HUES64 (cell line): ENCODE measurements around the gene EGFL7.

Experiments
- H3K27ac ChIP-seq: 2 replicates; pipeline ENCODE4 v1.7.0; 2013; ENCODE audit warnings: low read depth, low read length, inconsistent platforms
- H3K27me3 ChIP-seq: 2 replicates; pipeline ENCODE4 v1.6.1; 2013; ENCODE audit warnings: mild to moderate bottlenecking, low read length; ENCODE audit not compliant: insufficient read depth
- H3K36me3 ChIP-seq: 2 replicates; pipeline ENCODE4 v1.6.1; 2013; ENCODE audit warnings: mild to moderate bottlenecking, low read length; ENCODE audit not compliant: insufficient read depth
- H3K4me1 ChIP-seq: 2 replicates; pipeline ENCODE4 v1.6.1; 2013; ENCODE audit warnings: mild to moderate bottlenecking, low read length, moderate library complexity; ENCODE audit not compliant: insufficient read depth
- H3K4me3 ChIP-seq: 2 replicates; pipeline ENCODE4 v1.5.1; 2013; ENCODE audit warnings: mild to moderate bottlenecking, low read length, moderate library complexity
- H3K9ac ChIP-seq: 2 replicates; pipeline ENCODE4 v1.6.1; 2013; ENCODE audit warnings: mild to moderate bottlenecking, low read depth, low read length
- H3K9me3 ChIP-seq: 2 replicates; pipeline ENCODE4 v1.6.1; 2013; ENCODE audit warnings: low read depth, low read length; ENCODE audit not compliant: insufficient read depth
- WGBS: fragments of 150-250, 120-280 bp; methylation state at CpG from one replicate; pipeline ENCODE4 v1.1.7; 2013; ENCODE audit warnings: missing lambda C conversion rate; 5-methylcytosine and 5-hydroxymethylcytosine counted together

The EGFL7 gene

DNA sequence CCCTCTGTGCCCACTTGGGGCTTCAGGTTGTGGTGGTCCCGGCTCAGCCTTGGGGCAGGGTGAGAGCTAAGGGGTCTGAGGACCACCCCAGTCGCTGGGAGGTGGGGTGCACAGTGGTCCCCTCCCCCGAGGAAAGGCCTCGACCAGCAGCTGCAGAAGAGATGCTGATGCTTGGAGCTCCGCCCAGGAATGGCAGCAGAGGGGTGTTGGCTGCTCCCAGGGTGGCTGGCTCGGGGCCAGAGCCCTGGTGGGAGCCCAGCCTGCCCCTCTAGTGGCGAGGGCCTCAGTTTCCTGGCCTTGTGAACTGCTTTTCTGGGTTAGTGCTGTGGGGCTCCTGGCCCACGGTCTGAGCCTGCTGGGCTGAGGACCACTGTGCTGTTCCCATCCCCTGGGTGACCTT lies 50.8 kb downstream of the EGFL7 start:
- Histone ChIP-seq H3K27ac (no peak overlapping the region), H3K9ac (peak overlapping the region; percentile 81), H3K27me3 (peaks cover 12% of the 10 kb centered on the region), H3K9me3 (no peaks in the 10 kb centered on the region), H3K4me1 (peaks cover 6% of the 10 kb centered on the region; the same call in 1 of the 2 replicates), H3K36me3 (no peaks in the 10 kb centered on the region), H3K4me3 (peak overlapping the region; percentile 76)
- WGBS = 77% methylated on average over 8 of the region's 8 CpGs

DNA sequence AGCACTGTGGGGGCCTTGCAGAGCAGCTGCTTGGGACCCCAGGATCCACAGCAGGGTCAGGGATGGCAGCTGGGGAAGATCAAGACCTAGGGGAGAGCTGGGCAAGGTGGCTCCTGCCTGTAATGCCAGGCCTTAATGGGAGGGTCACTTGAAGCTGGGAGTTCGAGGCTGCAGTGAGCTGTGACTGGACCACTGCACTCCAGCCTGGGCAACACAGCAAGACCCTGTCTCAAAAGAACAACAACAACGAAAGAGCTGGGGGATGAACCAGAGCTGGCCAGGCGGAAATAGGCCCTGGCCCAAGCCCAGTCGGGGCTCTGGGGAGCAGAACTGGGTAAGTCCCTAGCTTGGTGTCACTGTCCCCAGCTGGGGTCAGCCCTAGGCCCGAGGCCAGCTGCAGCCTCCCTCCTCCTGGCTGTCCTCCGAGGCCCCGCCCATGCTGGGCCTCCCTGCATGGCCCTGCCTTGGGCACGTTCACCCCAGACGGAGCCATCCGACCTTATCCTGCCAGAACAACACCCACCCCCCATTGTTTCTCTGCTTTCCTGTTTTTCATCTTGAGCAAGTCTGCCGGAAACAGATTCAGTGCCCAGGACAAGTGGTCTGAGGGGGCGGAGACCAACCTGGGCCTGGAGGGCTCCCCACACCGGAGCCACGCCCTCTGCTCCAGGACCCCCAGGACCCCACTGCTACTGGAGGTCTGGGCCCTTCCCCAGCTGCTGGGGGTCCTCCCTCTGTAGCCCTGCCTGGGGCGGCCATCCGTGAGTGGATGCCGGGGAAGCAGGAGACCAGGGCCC lies 51.6 kb downstream of the EGFL7 start:
- peaks cover 12% of the 10 kb centered on the region for H3K27me3 ChIP-seq
- H3K36me3 ChIP-seq = no peaks in the 10 kb centered on the region
- no peak overlapping the region for H3K27ac ChIP-seq

DNA sequence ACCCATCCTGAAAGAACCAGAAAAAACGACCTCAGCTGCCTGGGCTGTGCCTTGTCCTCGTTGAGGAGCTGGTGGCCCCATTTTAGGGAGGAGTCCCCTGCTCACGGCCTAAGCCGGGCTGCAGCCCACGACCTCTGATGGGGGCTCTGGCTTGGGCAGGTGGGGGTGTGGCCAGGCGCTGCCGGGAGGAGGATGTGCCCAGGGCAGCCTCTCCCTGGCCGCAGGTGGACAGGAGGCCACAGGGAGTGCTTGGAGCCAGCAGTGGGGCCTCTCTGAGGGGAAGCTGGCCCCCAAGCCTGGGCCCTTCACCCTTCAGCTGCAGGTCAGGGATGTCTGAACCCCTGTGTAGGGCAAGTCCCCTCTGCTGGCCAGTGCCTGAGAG lies 52.2 kb downstream of the EGFL7 start:
- Histone ChIP-seq H3K4me3 (no peak overlapping the region), H3K9ac (no peak overlapping the region), H3K36me3 (no peaks in the 10 kb centered on the region), H3K27ac (no peak overlapping the region), H3K9me3 (no peaks in the 10 kb centered on the region), H3K27me3 (peaks cover 12% of the 10 kb centered on the region), H3K4me1 (peaks cover 6% of the 10 kb centered on the region; the same call in 1 of the 2 replicates)
- WGBS = 94% methylated on average over 8 of the region's 8 CpGs

More for the DNA sequence above, 51.6 kb downstream of the EGFL7 start:
- no peak overlapping the region for H3K4me3 ChIP-seq
- peaks cover 6% of the 10 kb centered on the region; the same call in 1 of the 2 replicates for H3K4me1 ChIP-seq
- no peak overlapping the region for H3K9ac ChIP-seq
- H3K9me3 ChIP-seq = no peaks in the 10 kb centered on the region
- 92% methylated on average over 17 of the region's 17 CpGs for WGBS

DNA sequence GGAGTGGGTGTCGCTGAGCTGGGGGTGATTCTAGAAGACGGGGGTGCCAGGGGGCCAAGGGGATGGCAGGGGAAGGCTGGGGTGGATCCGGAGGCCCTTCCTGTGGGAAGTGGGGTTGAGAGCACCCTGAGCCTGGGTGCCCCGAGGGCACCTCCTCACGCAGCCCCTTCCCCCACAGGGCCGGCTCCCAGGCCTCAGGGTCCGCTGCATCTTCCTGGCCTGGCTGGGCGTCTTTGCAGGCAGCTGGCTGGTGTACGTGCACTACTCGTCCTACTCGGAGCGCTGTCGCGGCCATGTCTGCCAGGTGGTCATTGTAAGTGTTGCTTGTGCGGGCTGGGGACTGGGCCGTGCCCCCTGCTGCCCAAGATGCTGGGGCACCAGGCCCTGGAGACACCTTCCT lies 54.7 kb downstream of the EGFL7 start:
- 92% methylated on average over 16 of the region's 16 CpGs for WGBS
- no peaks in the 10 kb centered on the region for H3K27me3 ChIP-seq
- H3K9ac ChIP-seq = no peak overlapping the region
- peaks cover 5% of the 10 kb centered on the region for H3K36me3 ChIP-seq
- H3K4me1 ChIP-seq = peaks cover 6% of the 10 kb centered on the region; the same call in 1 of the 2 replicates
- H3K27ac ChIP-seq = no peak overlapping the region
- no peaks in the 10 kb centered on the region for H3K9me3 ChIP-seq
- no peak overlapping the region for H3K4me3 ChIP-seq

DNA sequence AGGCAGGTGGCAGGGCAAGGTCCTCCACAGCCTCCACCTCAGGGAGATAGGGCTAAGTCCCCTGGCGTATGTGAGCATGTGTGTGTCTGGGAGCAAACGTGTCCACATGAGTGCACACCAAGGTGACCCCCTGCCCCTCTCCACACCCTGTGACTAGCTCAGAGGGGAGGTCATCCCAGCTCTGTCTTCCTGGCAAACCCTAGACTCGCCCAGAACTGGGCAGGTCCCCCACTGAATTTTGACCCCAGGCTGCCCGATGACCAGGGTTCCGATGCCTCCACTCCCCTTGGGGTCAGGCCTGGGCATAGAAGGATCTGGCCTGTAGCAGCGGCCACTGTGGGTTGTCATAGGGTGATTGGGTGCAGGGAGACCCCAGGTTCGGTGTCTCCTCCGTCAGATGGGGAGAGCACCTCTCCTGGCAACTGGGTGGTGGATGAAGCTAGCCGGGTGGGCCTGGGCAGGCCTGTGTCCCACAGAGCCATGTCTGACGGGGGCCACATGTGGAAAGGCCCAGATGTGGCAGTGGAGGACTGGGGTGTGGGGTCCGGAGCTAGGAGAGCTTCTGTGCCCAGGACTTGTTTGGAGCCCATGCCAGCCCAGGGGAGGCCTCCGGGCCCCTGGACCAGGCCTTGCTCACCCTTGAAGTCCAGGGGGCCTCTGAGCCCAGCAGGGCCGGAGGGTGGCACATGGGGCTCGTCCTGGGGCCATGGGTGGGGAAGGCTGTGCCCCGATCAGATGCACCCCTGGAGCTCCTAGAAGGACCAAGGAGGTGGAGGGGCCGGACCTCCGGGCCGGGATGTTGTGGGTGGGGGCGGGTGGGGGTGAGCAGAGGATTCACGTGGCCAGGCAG lies 55.9 kb downstream of the EGFL7 start:
- WGBS = 92% methylated on average over 20 of the region's 20 CpGs
- Histone ChIP-seq H3K27ac (no peak overlapping the region), H3K9me3 (no peaks in the 10 kb centered on the region), H3K4me3 (no peak overlapping the region), H3K36me3 (peaks cover 16% of the 10 kb centered on the region), H3K4me1 (0 out of 2 replicates have a peak, but pooled peaks cover 1% of the 10 kb centered on the region), H3K9ac (no peak overlapping the region), H3K27me3 (no peaks in the 10 kb centered on the region)

DNA sequence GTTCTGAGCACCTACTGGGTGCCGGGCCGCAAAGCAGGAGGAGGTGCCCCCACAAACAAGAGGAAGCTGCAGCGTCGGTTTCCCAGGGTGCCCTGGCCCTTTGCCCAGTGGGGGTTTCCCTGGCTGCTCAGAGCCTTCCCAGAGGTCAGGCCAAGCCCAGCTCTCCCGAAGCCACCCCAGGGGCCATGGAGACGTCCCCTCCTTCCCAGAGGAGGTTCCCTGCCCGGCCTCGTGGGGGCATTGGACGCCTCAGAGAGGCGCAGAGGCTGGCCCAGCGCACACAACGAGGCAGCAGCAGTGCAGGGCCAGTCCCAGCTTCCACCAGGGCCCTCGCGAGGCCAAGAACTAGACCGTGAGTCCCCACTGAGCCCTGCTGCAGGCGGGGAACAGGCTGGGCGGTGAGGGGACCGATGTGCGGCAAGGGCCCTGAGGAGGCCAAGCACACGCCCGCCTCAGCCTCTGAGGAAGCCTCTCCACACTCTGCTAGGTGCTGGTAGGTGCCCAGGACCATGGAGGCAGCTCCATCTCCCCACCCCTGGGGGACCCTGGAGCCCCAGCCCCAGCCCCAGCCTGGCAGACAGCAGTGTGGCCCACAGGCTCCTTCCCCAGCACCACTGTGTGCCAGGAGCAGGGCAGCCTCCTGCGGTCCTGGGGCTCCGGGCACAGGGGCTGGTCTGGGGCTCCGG lies 56.6 kb downstream of the EGFL7 start:
- H3K4me3 ChIP-seq = no peak overlapping the region
- H3K9ac ChIP-seq = no peak overlapping the region; the same call in 1 of the 2 replicates
- H3K27me3 ChIP-seq = no peaks in the 10 kb centered on the region
- peaks cover 24% of the 10 kb centered on the region for H3K36me3 ChIP-seq
- no peak overlapping the region for H3K27ac ChIP-seq
- H3K9me3 ChIP-seq = no peaks in the 10 kb centered on the region
- 88% methylated on average over 24 of the region's 24 CpGs for WGBS
- no peaks in the 10 kb centered on the region for H3K4me1 ChIP-seq

DNA sequence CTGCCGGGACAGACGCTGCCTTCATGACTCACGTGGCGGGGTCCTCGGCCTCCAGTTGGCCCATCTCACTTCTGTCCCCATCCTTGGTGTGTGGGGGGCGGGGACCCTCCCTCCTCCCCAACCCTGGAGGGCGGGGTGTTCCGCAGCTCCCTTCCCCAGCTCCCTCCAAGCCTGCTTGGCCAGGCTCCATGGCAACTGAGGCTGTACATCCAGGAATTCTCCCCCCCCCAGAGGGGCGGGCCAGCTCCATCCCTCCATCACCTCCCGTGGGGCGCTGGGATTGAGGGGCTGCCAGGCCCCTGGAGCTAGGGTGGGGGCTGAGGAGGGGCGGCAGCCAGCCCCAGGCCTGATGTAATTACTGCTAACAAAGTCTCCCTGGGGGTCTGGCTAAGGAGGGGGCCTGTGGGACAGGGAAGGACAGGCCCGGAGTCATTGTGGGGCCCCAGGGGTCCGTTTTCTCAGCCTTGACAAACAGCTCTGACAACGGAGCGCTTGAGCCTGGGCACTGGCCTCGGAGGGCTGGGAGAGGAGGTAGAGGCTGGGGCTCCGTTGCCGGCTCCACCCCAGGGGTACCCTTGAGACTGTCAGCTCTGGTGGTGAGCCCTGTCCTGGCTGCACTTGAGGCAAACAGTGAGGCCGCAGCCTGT lies 57.7 kb downstream of the EGFL7 start:
- peak overlapping the region; percentile 50; the same call in 1 of the 2 replicates for H3K27ac ChIP-seq
- no peak overlapping the region for H3K9ac ChIP-seq
- H3K9me3 ChIP-seq = no peaks in the 10 kb centered on the region
- WGBS = 37% methylated on average over 18 of the region's 20 CpGs
- H3K4me1 ChIP-seq = no peaks in the 10 kb centered on the region
- no peaks in the 10 kb centered on the region for H3K27me3 ChIP-seq
- H3K36me3 ChIP-seq = peaks cover 34% of the 10 kb centered on the region
- H3K4me3 ChIP-seq = no peak overlapping the region

DNA sequence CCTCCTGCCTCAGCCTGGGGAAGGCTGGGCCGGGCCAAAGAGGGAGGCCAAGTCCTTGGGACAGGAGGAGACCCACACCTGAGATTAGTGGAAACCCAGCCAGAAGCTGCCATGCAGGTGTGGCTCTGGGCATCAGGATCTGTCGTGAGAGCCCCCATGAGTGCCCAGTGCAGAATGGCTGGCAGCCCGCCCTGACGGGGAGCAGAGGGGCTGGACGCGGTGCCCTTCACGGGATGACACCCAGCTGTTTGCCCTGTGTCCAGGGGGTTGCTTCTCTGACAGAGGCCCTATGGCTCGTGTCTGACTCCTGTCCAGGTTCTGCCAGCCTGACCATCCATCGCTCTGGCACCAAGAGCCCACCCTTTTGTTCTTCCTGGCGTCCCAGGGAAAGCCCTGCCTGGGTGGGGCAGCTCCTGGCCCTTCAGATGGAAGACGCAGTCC lies 58.2 kb downstream of the EGFL7 start:
- Histone ChIP-seq H3K4me3 (no peak overlapping the region), H3K36me3 (peaks cover 40% of the 10 kb centered on the region), H3K9ac (no peak overlapping the region), H3K27me3 (no peaks in the 10 kb centered on the region), H3K27ac (peak overlapping the region; percentile 50; the same call in 1 of the 2 replicates), H3K4me1 (no peaks in the 10 kb centered on the region; the same call in 1 of the 2 replicates), H3K9me3 (no peaks in the 10 kb centered on the region)
- 86% methylated on average over 11 of the region's 11 CpGs for WGBS

DNA sequence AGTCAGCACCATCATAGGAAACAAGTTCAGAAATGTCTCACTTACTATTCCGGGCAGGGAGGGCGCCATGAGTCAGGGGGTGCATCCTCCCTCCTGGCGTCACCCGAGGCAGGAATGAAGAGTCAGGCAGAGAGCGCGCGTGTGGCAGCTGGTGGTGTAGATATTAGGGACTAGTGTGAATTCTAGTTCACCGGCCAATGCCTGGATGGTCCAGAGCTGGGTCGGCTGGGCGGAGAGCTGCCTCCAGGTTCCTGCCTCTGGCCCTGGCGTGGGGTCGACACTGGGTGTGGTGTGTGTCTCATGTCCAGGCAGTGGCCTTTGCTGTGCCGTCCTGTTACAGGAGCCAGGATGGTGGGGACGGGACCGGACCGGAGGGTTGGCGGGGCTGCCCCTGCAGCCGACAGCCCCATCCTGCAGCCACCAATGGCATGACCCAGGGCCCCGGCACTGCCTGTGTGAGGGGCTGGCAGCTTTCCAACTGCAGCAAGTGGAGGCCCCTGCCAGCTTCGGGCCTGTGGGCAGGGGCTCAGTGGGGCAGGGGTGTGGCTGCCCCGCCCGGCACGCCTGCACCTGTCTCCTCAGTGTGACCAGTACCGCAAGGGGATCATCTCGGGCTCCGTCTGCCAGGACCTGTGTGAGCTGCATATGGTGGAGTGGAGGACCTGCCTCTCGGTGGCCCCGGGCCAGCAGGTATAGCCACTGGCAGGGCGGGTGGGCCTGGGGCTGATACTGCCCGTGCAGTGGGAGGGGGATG lies 58.8 kb downstream of the EGFL7 start:
- no peaks in the 10 kb centered on the region for H3K27me3 ChIP-seq
- H3K4me3 ChIP-seq = no peak overlapping the region
- 92% methylated on average over 30 of the region's 30 CpGs for WGBS
- H3K27ac ChIP-seq = no peak overlapping the region; the same call in 1 of the 2 replicates
- H3K4me1 ChIP-seq = no peaks in the 10 kb centered on the region; the same call in 1 of the 2 replicates
- peaks cover 46% of the 10 kb centered on the region for H3K36me3 ChIP-seq
- no peak overlapping the region for H3K9ac ChIP-seq
- H3K9me3 ChIP-seq = no peaks in the 10 kb centered on the region
